H1 (cell line): ENCODE results near the gene ZBTB22. TPM values are rescaled to one million over a fixed set of nuclear protein-coding genes. Genes with fewer than 3 reads are reported as not detected.

Experiments used
- CTCF ChIA-PET: fragments of 300-600 bp; sonication (Branson Sonifier 250); formaldehyde crosslinking; loops from one replicate; lab custom pipeline; 2021; ENCODE audit not compliant: partially characterized antibody; lab: Charles Lee
- POLR2A ChIA-PET: fragments of 300-600 bp; sonication (Branson Sonifier 250); formaldehyde crosslinking; loops from one replicate; lab custom pipeline; 2021; ENCODE audit warnings: inconsistent platforms; ENCODE audit not compliant: partially characterized antibody; lab: Charles Lee
- DNase-seq, 2 experiments: peaks; one replicate each; pipeline versions ENCODE4 v3.0.0 to v3.0.0-alpha.2; 2010 to 2022; ENCODE audit warnings: low spot score in 2 of 2, low read depth in 1 of 2, mixed read lengths in 1 of 2
- FAIRE-seq: peaks from 2 replicates; lab custom pipeline; 2011; peaks lifted over from hg19 to GRCh38; lab: Jason Lieb, UNC
- H2AFZ ChIP-seq: 2 replicates; pipeline ENCODE4 v1.8.1; 2012; ENCODE audit warnings: low read length, inconsistent platforms
- H2AK5ac ChIP-seq: 2 replicates; pipeline ENCODE4 v1.6.1; 2013; ENCODE audit warnings: low read depth, low read length
- H2BK120ac ChIP-seq: replicated peaks from 2 replicates; pipeline ENCODE3; 2013; ENCODE audit warnings: low read depth, low read length, inconsistent platforms
- H2BK12ac ChIP-seq: 2 replicates; pipeline ENCODE4 v1.6.1; 2013; ENCODE audit warnings: low read depth, low read length
- H2BK15ac ChIP-seq: 2 replicates; pipeline ENCODE4 v1.6.1; 2013; ENCODE audit warnings: low read length
- H2BK20ac ChIP-seq: 2 replicates; pipeline ENCODE4 v1.6.1; 2013; ENCODE audit warnings: low read length
- H2BK5ac ChIP-seq: 2 replicates; pipeline ENCODE4 v1.6.1; 2013; ENCODE audit warnings: low read depth, low read length
- H3K14ac ChIP-seq: 2 replicates; pipeline ENCODE4 v1.6.1; 2013; ENCODE audit warnings: inconsistent platforms; ENCODE audit not compliant: insufficient read length
- H3K18ac ChIP-seq: 2 replicates; pipeline ENCODE4 v1.6.1; 2013; ENCODE audit warnings: low read length; ENCODE audit errors: extremely low read depth
- H3K23ac ChIP-seq: 2 replicates; pipeline ENCODE4 v1.6.1; 2013; ENCODE audit warnings: inconsistent platforms; ENCODE audit not compliant: insufficient read length
- H3K23me2 ChIP-seq: 2 replicates; pipeline ENCODE4 v1.6.1; 2013; ENCODE audit warnings: low read depth, low read length
- H3K27ac ChIP-seq: 2 replicates; pipeline ENCODE4 v1.6.1; 2011; ENCODE audit warnings: low read depth, low read length, inconsistent platforms
- H3K27me3 ChIP-seq, 4 experiments: replicated peaks in 1 of 4; 1 replicate in 1 of 4; 2 replicates in 3 of 4; pipeline versions ENCODE4 v1.6.1 to v1.8.1; 2011 to 2013; ENCODE audit warnings: low read length in 3 of 4, mild to moderate bottlenecking in 3 of 4, inconsistent platforms in 2 of 4, mixed read lengths in 2 of 4, moderate library complexity in 1 of 4; ENCODE audit not compliant: control insufficient read depth in 3 of 4, insufficient read depth in 3 of 4; ENCODE audit errors: extremely low read depth in 1 of 4
- H3K36me3 ChIP-seq, 4 experiments: 2 replicates each; pipeline versions ENCODE4 v1.6.1 to v1.8.1; 2011 to 2013; ENCODE audit warnings: mild to moderate bottlenecking in 4 of 4, low read length in 3 of 4, moderate library complexity in 2 of 4, control low read depth in 1 of 4, inconsistent platforms in 1 of 4; ENCODE audit not compliant: insufficient read depth in 4 of 4, control insufficient read depth in 2 of 4
- H3K4ac ChIP-seq: replicated peaks from 2 replicates; pipeline ENCODE3; 2013; ENCODE audit warnings: low read length, low read depth, mixed read lengths, inconsistent platforms; ENCODE audit not compliant: insufficient read length
- H3K4me1 ChIP-seq, 4 experiments: replicated peaks in 1 of 4; 1 replicate in 1 of 4; 2 replicates in 3 of 4; pipeline versions ENCODE4 v1.6.1 to v1.8.1; 2011 to 2013; ENCODE audit warnings: low read length in 3 of 4, inconsistent platforms in 2 of 4, mixed read lengths in 1 of 4; ENCODE audit not compliant: insufficient read depth in 4 of 4, control insufficient read depth in 3 of 4
- H3K4me2 ChIP-seq, 2 experiments: 2 replicates each; pipeline versions ENCODE4 v1.6.1 to v1.8.1; 2011 to 2013; ENCODE audit warnings: low read depth in 2 of 2, low read length in 2 of 2, control low read depth in 1 of 2, inconsistent platforms in 1 of 2, mild to moderate bottlenecking in 1 of 2; ENCODE audit not compliant: insufficient read depth in 1 of 2
- H3K4me3 ChIP-seq, 4 experiments: fragments of 200-600, 300-600 bp in 1 of 4; sonication (generic), shearing (Covaris generic), sonication (Bioruptor Twin) in 1 of 4; 2 replicates each; pipeline versions ENCODE4 v1.5.1 to v1.8.1; 2011 to 2016; ENCODE audit warnings: low read length in 4 of 4, low read depth in 3 of 4, control low read depth in 2 of 4, inconsistent platforms in 2 of 4, mild to moderate bottlenecking in 2 of 4, mixed read lengths in 1 of 4, moderate library complexity in 1 of 4; ENCODE audit not compliant: insufficient read depth in 2 of 4; ENCODE audit errors: extremely low read depth in 1 of 4
- H3K56ac ChIP-seq: replicated peaks from 2 replicates; pipeline ENCODE3; 2013; ENCODE audit warnings: low read depth, mild to moderate bottlenecking, mixed read lengths, low read length, inconsistent platforms; ENCODE audit not compliant: insufficient read length
- H3K79me1 ChIP-seq: 2 replicates; pipeline ENCODE4 v1.6.1; 2013; ENCODE audit warnings: low read depth, low read length, control low read depth
- H3K79me2 ChIP-seq, 2 experiments: 2 replicates each; pipeline versions ENCODE4 v1.6.1 to v1.8.1; 2012 to 2013; ENCODE audit warnings: low read length in 2 of 2, mild to moderate bottlenecking in 2 of 2, inconsistent platforms in 1 of 2; ENCODE audit not compliant: insufficient read depth in 2 of 2, control insufficient read depth in 1 of 2
- H3K9ac ChIP-seq, 4 experiments: replicated peaks in 1 of 4; 1 replicate in 1 of 4; 2 replicates in 3 of 4; pipeline versions ENCODE4 v1.6.1 to v1.8.1; 2011 to 2013; ENCODE audit warnings: low read depth in 3 of 4, low read length in 3 of 4, control low read depth in 2 of 4, mild to moderate bottlenecking in 2 of 4, moderate library complexity in 2 of 4, inconsistent platforms in 1 of 4; ENCODE audit errors: extremely low read depth in 1 of 4
- H3K9me3 ChIP-seq, 2 experiments: 2 replicates each; pipeline versions ENCODE4 v1.6.1 to v1.8.1; 2012 to 2013; ENCODE audit warnings: mild to moderate bottlenecking in 2 of 2, moderate library complexity in 2 of 2, control low read depth in 1 of 2, inconsistent platforms in 1 of 2, low read depth in 1 of 2, low read length in 1 of 2, mixed read lengths in 1 of 2; ENCODE audit not compliant: insufficient read depth in 2 of 2
- H4K20me1 ChIP-seq, 2 experiments: replicated peaks in 1 of 2; 2 replicates each; pipeline versions ENCODE3 to v1.8.1; 2011 to 2013; ENCODE audit warnings: inconsistent platforms in 2 of 2, low read length in 2 of 2, mild to moderate bottlenecking in 1 of 2; ENCODE audit not compliant: insufficient read depth in 2 of 2, control insufficient read depth in 1 of 2
- H4K5ac ChIP-seq: 2 replicates; pipeline ENCODE4 v1.6.1; 2013; ENCODE audit warnings: low read length, low read depth, mixed read lengths, inconsistent platforms; ENCODE audit not compliant: insufficient read length
- H4K8ac ChIP-seq: 2 replicates; pipeline ENCODE4 v1.8.0; 2013; ENCODE audit warnings: mild to moderate bottlenecking, moderate library complexity, low read length, inconsistent platforms; ENCODE audit not compliant: insufficient read depth; ENCODE audit errors: extremely low read depth
- H4K91ac ChIP-seq: replicated peaks from 2 replicates; pipeline ENCODE3; 2013; ENCODE audit warnings: low read length, mixed read lengths, inconsistent platforms; ENCODE audit not compliant: insufficient read length
- JUND ChIP-seq: IDR thresholded peaks from 2 replicates; pipeline ENCODE4 v1.6.1; 2011; ENCODE audit warnings: mild to moderate bottlenecking, improper control_type of control experiment, low read length
- SIRT6 ChIP-seq: IDR thresholded peaks from one replicate; pipeline ENCODE4 v1.7.1; 2012; ENCODE audit warnings: low read length, inconsistent platforms
- WGBS, 2 experiments: shearing (Covaris generic) in 1 of 2; methylation state at CpG; one replicate each; pipeline versions ENCODE4 v1.1.6 to v1.1.7; 2013 to 2015; ENCODE audit warnings: low lambda C conversion rate in 2 of 2, mixed read lengths in 2 of 2, inconsistent platforms in 1 of 2, low coverage in 1 of 2, missing lambda C conversion rate in 1 of 2; ENCODE audit not compliant: insufficient replicate concordance in 2 of 2, insufficient coverage in 1 of 2, insufficient read length in 1 of 2; ENCODE audit errors: extremely low coverage in 1 of 2, missing lambda C conversion rate in 1 of 2; 5-methylcytosine and 5-hydroxymethylcytosine counted together
- polyA plus RNA-seq, 7 experiments: library from polyadenylated mRNA; depleted of rRNA in 3 of 7; stranded (reverse) in 5 of 7; unstranded in 2 of 7; fragments of >200 nt in 5 of 7; fragments of 200-250 nt in 2 of 7; gene quantifications; 1 replicate in 5 of 7; 2 replicates in 1 of 7; 4 replicates in 1 of 7; pipeline versions ENCODE4 v1.2.1 to v1.2.3, GENCODE V29; 2011 to 2013; ENCODE audit warnings: missing spikeins in 2 of 7, mixed read lengths in 2 of 7
- total RNA-seq: library from RNA; stranded (reverse); fragmentation: NEBNext Ultra II Directional; extraction: Animal tissue kit (Norgen Biotek cat#: 25700); gene quantifications from 2 replicates; pipeline ENCODE4 v1.2.1, GENCODE V29; 2021

ZBTB22 gene
- total and polyA plus RNA-seq, 2 of the 8 experiments (the other 6 are each of a cell fraction or from before 2014, with no cell fraction given) = 7.4 to 9.9 TPM

DNA sequence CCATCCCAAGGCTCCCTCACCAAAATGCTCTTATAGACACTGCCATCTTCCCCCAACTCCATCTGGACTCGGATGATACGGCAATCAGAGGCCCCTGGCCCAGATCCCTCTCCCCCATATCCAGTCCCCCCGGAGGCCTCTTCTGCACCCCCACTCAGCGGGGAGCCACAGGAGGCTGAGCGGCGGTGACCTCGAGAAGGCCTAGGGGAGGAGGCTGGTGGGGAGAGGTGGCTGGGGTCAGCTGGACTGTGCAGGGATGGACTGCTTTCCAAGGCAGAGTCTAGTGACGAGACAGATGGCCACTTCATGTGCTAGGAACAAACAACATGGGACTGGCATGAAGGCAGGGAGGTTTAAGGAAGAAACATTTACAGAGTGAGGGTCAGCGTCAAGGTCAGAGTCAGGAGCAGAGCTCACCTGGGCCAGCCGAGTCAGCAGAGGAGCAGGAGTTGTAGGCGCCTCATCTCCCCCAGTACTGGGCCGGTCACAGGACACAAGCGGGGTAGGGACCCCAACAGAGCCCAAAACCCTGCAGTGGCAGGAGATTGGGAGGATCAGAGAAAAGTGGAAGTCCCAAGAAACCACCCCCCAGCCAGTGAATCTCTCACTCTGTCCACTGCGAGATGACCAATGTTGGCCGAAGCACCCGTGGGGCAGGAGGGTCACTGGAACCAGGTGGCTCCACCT is 24.4 kb downstream of the ZBTB22 start:
- H2BK5ac ChIP-seq = no peak overlapping the region
- POLR2A ChIA-PET = interaction anchor here (1.0 to 16.7 kb wide), 4 partner anchors 14 to 103 kb away, joined by 3 to 337 read pairs (median 48); partner anchors contain the start of genes B3GALT4, RPS18 and VPS52
- no peak for TF ChIP-seq SIRT6
- TF ChIP-seq JUND = no peak

More for the DNA sequence above, 24.4 kb downstream of the ZBTB22 start:
- Histone ChIP-seq H3K4me1 (peaks cover 0 to 13% (median 8%) of the 10 kb centered on the region in 4 experiments; a peak in 6 of 7 replicates), H3K9ac (no peak overlapping the region), H3K4me2 (no peak overlapping the region), H3K23me2 (peaks cover 13% of the 10 kb centered on the region; the same call in 1 of the 2 replicates), H3K27ac (no peak overlapping the region), H3K79me2 (peaks cover 4 to 32% of the 10 kb centered on the region in 2 experiments; a peak in 3 of 4 replicates), H2BK120ac (no peak overlapping the region), H3K4me3 (no peak overlapping the region), H3K56ac (no peak overlapping the region), H4K8ac (no peak overlapping the region; the same call in 1 of the 2 replicates), H4K5ac (no peak overlapping the region), H3K27me3 (no peaks in the 10 kb centered on the region), H3K14ac (no peak overlapping the region), H4K91ac (no peak overlapping the region), H2BK15ac (no peak overlapping the region), H2AFZ (no peak overlapping the region), H3K18ac (no peak overlapping the region), H3K36me3 (peaks cover 12 to 22% (median 17%) of the 10 kb centered on the region in 4 experiments; a peak in 7 of 8 replicates), H3K9me3 (no peaks in the 10 kb centered on the region; a peak in 1 of 4 replicates), H2AK5ac (no peak overlapping the region), H3K23ac (no peak overlapping the region), H4K20me1 (peaks cover 0 to 3% of the 10 kb centered on the region in 2 experiments), H2BK20ac (no peak overlapping the region), H2BK12ac (no peak overlapping the region), H3K4ac (no peak overlapping the region), H3K79me1 (peaks cover 10% of the 10 kb centered on the region; the same call in 1 of the 2 replicates)
- WGBS, 2 experiments = 94% methylated on average over 16 of the region's 16 CpGs; no CpG with 5 or more reads in 1 of the 2 experiments
- CTCF ChIA-PET = interaction anchor here (0.6 to 7.2 kb wide), 2 partner anchors 14 to 52 kb away, joined by 4 to 81 read pairs; partner anchors contain the start of gene B3GALT4
- DNase-seq (no peak), FAIRE-seq (no peak)
